Hepatocyte (in vitro differentiated cells): ENCODE data around the gene OSBPL3. TPM values are rescaled to one million over a fixed set of nuclear protein-coding genes. Genes with fewer than 3 reads are reported as not detected.

Experiments
- DNase-seq: peaks from one replicate; pipeline ENCODE4 v3.0.0-alpha.2; 2016; ENCODE audit warnings: low spot score
- H2AFZ ChIP-seq: fragments of 200-600 bp; sonication (generic); 2 replicates; pipeline ENCODE4 v1.6.0; 2016; ENCODE audit warnings: antibody characterized with exemption, mild to moderate bottlenecking
- H3K27ac ChIP-seq: fragments of 200-600 bp; sonication (generic); 2 replicates; pipeline ENCODE4 v1.5.1; 2016; ENCODE audit warnings: mild to moderate bottlenecking
- H3K27me3 ChIP-seq: fragments of 200-600 bp; sonication (generic); 2 replicates; pipeline ENCODE4 v1.6.1; 2016
- H3K36me3 ChIP-seq: fragments of 200-600 bp; sonication (generic); replicated peaks from 2 replicates; pipeline ENCODE4 v1.5.1; 2016; ENCODE audit warnings: low read depth; ENCODE audit not compliant: insufficient read depth
- H3K4me1 ChIP-seq: fragments of 200-600 bp; sonication (generic); 2 replicates; pipeline ENCODE4 v1.5.1; 2016; ENCODE audit warnings: mild to moderate bottlenecking, moderate library complexity; ENCODE audit not compliant: insufficient read depth
- H3K4me2 ChIP-seq: fragments of 200-600 bp; sonication (generic); 2 replicates; pipeline ENCODE4 v1.6.0; 2016
- H3K4me3 ChIP-seq: fragments of 200-600 bp; sonication (generic); 2 replicates; pipeline ENCODE4 v1.5.1; 2016; ENCODE audit warnings: mild to moderate bottlenecking
- H3K79me2 ChIP-seq: fragments of 200-600 bp; sonication (generic); 2 replicates; pipeline ENCODE4 v1.6.0; 2017; ENCODE audit warnings: mild to moderate bottlenecking
- H3K9me2 ChIP-seq: fragments of 200-600 bp; sonication (generic); replicated peaks from 2 replicates; pipeline ENCODE4 v1.6.0; 2017; ENCODE audit warnings: mild to moderate bottlenecking; ENCODE audit not compliant: insufficient read depth
- H3K9me3 ChIP-seq: fragments of 200-600 bp; sonication (generic); 2 replicates; pipeline ENCODE4 v1.5.1; 2016; ENCODE audit warnings: low read depth, mild to moderate bottlenecking
- H4K20me1 ChIP-seq: fragments of 200-600 bp; sonication (generic); 2 replicates; pipeline ENCODE4 v1.6.0; 2016; ENCODE audit warnings: mild to moderate bottlenecking; ENCODE audit not compliant: insufficient read depth, poor library complexity, severe bottlenecking
- EZH2 ChIP-seq: fragments of 200-600 bp; sonication (generic); IDR thresholded peaks from 2 replicates; pipeline ENCODE4 v1.6.1; 2016; ENCODE audit warnings: antibody characterized with exemption, mild to moderate bottlenecking, borderline replicate concordance
- EZH2phosphoT487 ChIP-seq: fragments of 200-600 bp; sonication (generic); IDR thresholded peaks from one replicate; pipeline ENCODE4 v1.6.1; 2018; ENCODE audit warnings: antibody characterized with exemption, mild to moderate bottlenecking, low read depth, moderate library complexity; ENCODE audit not compliant: unreplicated experiment, severe bottlenecking
- WGBS: methylation state at CpG from one replicate; pipeline ENCODE4 v1.1.6; 2016; ENCODE audit warnings: low lambda C conversion rate; ENCODE audit errors: missing lambda C conversion rate; 5-methylcytosine and 5-hydroxymethylcytosine counted together
- polyA plus RNA-seq: library from polyadenylated mRNA; unstranded; fragments of >200 nt; fragmentation: Nextera tagmentation; extraction: Ambion mirVana; gene quantifications from 2 replicates; pipeline ENCODE4 v1.2.1, GENCODE V29; 2016
- total RNA-seq: library from RNA; depleted of rRNA; stranded (reverse); fragments of >200 nt; gene quantifications from 2 replicates; pipeline ENCODE4 v1.2.3, GENCODE V29; 2014
- TF ChIP-seq, protein P1 (sequence below): fragments of 200-600 bp; sonication (generic); IDR thresholded peaks from 2 replicates; pipeline ENCODE4 v1.5.1; 2016; ENCODE audit warnings: antibody characterized with exemption, mild to moderate bottlenecking; ENCODE audit not compliant: poor library complexity

OSBPL3 gene
- total and polyA plus RNA-seq, 2 experiments from 2014 or later, result 11.4 to 18.0 TPM

DNA sequence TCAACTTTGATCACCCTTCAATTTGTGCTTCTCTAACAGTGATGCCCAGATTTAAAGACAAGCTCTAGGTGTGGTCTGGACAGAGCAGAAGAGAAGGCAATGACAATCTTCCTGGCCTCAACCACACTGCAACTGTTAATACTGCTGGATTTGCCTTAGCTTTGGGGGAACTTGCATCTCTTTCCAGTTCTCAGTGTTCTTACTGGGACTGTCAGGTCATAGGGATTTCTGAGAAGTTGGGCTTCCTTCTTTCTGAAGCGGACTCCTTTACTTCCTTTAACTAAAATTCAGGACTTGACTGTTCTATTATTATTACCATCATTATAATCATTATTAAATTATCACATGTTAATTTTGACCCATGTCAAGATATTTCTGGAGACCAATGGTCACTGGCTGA is 80.8 kb downstream of the OSBPL3 start:
- DNase-seq, result no peak
- no peaks in the 10 kb centered on the region for H3K9me3 ChIP-seq
- H4K20me1 ChIP-seq, result no peaks in the 10 kb centered on the region
- H3K27ac ChIP-seq, result no peak overlapping the region
- H3K27me3 ChIP-seq, result no peaks in the 10 kb centered on the region
- no peaks in the 10 kb centered on the region for H3K36me3 ChIP-seq
- 93% methylated on average over 1 of the region's 1 CpG for WGBS
- no peaks in the 10 kb centered on the region for H3K4me1 ChIP-seq
- no peaks in the 10 kb centered on the region for H3K9me2 ChIP-seq
- H3K4me2 ChIP-seq, result no peak overlapping the region
- no peak for TF ChIP-seq EZH2
- TF ChIP-seq EZH2phosphoT487, result no peak
- TF ChIP-seq, protein P1, sequence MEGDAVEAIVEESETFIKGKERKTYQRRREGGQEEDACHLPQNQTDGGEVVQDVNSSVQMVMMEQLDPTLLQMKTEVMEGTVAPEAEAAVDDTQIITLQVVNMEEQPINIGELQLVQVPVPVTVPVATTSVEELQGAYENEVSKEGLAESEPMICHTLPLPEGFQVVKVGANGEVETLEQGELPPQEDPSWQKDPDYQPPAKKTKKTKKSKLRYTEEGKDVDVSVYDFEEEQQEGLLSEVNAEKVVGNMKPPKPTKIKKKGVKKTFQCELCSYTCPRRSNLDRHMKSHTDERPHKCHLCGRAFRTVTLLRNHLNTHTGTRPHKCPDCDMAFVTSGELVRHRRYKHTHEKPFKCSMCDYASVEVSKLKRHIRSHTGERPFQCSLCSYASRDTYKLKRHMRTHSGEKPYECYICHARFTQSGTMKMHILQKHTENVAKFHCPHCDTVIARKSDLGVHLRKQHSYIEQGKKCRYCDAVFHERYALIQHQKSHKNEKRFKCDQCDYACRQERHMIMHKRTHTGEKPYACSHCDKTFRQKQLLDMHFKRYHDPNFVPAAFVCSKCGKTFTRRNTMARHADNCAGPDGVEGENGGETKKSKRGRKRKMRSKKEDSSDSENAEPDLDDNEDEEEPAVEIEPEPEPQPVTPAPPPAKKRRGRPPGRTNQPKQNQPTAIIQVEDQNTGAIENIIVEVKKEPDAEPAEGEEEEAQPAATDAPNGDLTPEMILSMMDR, result no peak
- H3K79me2 ChIP-seq, result peaks cover 26% of the 10 kb centered on the region
- no peak overlapping the region for H3K4me3 ChIP-seq
- H2AFZ ChIP-seq, result no peak overlapping the region

GRCh38 chr7:24898691-24899090 is 81.3 kb downstream of the OSBPL3 start:
- Histone ChIP-seq H3K4me1 (no peaks in the 10 kb centered on the region), H3K4me3 (no peak overlapping the region), H3K79me2 (peaks cover 26% of the 10 kb centered on the region), H2AFZ (no peak overlapping the region), H4K20me1 (no peaks in the 10 kb centered on the region), H3K27me3 (no peaks in the 10 kb centered on the region), H3K27ac (no peak overlapping the region), H3K36me3 (no peaks in the 10 kb centered on the region), H3K4me2 (no peak overlapping the region), H3K9me3 (no peaks in the 10 kb centered on the region), H3K9me2 (no peaks in the 10 kb centered on the region)
- no peak for TF ChIP-seq EZH2
- no peak for TF ChIP-seq EZH2phosphoT487
- TF ChIP-seq, protein P1, result no peak
- DNase-seq, result no peak
- 97% methylated on average over 4 of the region's 4 CpGs for WGBS

DNA sequence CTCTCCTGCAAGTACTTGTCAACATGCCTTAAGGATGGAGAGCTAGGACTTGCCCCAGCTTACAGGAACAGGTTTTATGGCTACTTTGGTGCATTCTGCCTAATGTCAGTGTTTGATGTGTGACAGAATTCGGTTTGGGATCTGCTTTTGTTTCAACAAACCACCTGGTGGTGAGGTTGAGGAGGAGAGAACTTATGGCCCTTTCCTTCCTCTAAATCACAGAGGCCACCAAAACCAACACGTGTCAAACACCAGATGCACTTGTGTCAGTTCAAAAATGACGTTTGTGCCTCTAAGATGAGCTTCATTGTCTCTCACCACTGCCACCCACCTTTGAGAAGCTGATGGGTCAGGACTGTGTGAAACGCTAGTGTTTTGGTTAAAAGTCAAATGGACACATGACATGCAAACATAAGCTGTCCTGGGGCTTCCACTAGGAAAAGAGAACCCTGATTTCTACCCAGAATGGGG is 83.9 kb downstream of the OSBPL3 start:
- DNase-seq, result no peak

More for the DNA sequence above, 83.9 kb downstream of the OSBPL3 start:
- TF ChIP-seq EZH2 (no peak), EZH2phosphoT487 (no peak)
- TF ChIP-seq, protein P1, result no peak
- Histone ChIP-seq H3K36me3 (no peaks in the 10 kb centered on the region), H4K20me1 (no peaks in the 10 kb centered on the region), H3K9me2 (no peaks in the 10 kb centered on the region), H3K9me3 (no peaks in the 10 kb centered on the region), H3K27ac (no peak overlapping the region), H3K4me2 (no peak overlapping the region), H3K4me1 (no peaks in the 10 kb centered on the region), H3K27me3 (no peaks in the 10 kb centered on the region), H2AFZ (no peak overlapping the region), H3K79me2 (peaks cover 14% of the 10 kb centered on the region), H3K4me3 (no peak overlapping the region)
- 59% methylated on average over 4 of the region's 4 CpGs for WGBS
